BE2C (cell line): ENCODE data around the gene POU2F3.

Experiments used
- DNase-seq: peaks from one replicate; pipeline ENCODE4 v3.0.0-alpha.2; 2020
- H3K27me3 ChIP-seq: fragments of 250-450 bp; sonication (Bioruptor Pico); 2 replicates; pipeline ENCODE4 v1.5.1; 2020; ENCODE audit warnings: mild to moderate bottlenecking
- H3K36me3 ChIP-seq: fragments of 250-450 bp; sonication (Bioruptor Pico); 2 replicates; pipeline ENCODE4 v1.5.1; 2020; ENCODE audit warnings: mild to moderate bottlenecking
- H3K4me1 ChIP-seq: fragments of 250-450 bp; sonication (Bioruptor Pico); 2 replicates; pipeline ENCODE4 v1.5.1; 2020
- H3K4me3 ChIP-seq: 2 replicates; pipeline ENCODE4 v1.5.1; 2011; ENCODE audit warnings: low read depth, low read length
- H3K9me3 ChIP-seq: fragments of 250-450 bp; sonication (Bioruptor Pico); 2 replicates; pipeline ENCODE4 v1.5.1; 2020
- CTCF ChIP-seq: IDR thresholded peaks from 2 replicates; pipeline ENCODE4 v1.5.1; 2012; ENCODE audit warnings: mild to moderate bottlenecking, low read depth, low read length

Gene POU2F3

GRCh38 chr11:120332822-120333716, 93.1 kb downstream of the POU2F3 start:
- H3K27me3 ChIP-seq: no peaks in the 10 kb centered on the region
- 0 out of 2 replicates have a peak, but pooled peaks cover 3% of the 10 kb centered on the region for H3K4me1 ChIP-seq

GRCh38 chr11:120333801-120334200, 93.9 kb downstream of the POU2F3 start:
- H3K9me3 ChIP-seq: no peaks in the 10 kb centered on the region
- no peaks in the 10 kb centered on the region for H3K27me3 ChIP-seq
- no peak for TF ChIP-seq CTCF
- no peak for DNase-seq
- no peak overlapping the region for H3K4me3 ChIP-seq
- H3K36me3 ChIP-seq: peaks cover 12% of the 10 kb centered on the region; the same call in 1 of the 2 replicates
- 0 out of 2 replicates have a peak, but pooled peaks cover 3% of the 10 kb centered on the region for H3K4me1 ChIP-seq

More at GRCh38 chr11:120332822-120333716, 93.1 kb downstream of the POU2F3 start:
- Histone ChIP-seq H3K36me3 (peaks cover 12% of the 10 kb centered on the region; the same call in 1 of the 2 replicates), H3K9me3 (no peaks in the 10 kb centered on the region), H3K4me3 (no peak overlapping the region)
- no peak for DNase-seq
- no peak for TF ChIP-seq CTCF

DNA sequence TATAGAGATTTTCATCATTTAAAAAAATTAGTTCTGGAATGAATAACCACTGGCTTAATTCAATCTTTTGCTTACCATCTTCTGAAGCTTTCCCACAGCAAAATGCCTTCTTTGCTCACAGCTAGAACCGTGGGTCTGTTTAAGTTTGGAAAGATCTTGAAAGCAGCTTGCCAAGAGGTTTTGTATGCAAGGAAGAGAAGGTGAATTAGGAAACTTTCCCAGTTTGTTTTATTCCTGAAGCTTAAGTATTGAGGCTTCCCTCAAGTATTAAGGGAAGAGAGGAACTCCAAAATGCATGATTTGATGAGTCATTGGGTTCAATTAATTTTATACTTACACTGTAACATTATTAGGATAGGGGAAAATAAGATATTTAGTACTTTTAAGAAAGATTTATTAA, 94.4 kb downstream of the POU2F3 start:
- Histone ChIP-seq H3K4me3 (no peak overlapping the region), H3K4me1 (0 out of 2 replicates have a peak, but pooled peaks cover 3% of the 10 kb centered on the region), H3K36me3 (peaks cover 12% of the 10 kb centered on the region; the same call in 1 of the 2 replicates), H3K9me3 (no peaks in the 10 kb centered on the region), H3K27me3 (no peaks in the 10 kb centered on the region)
- TF ChIP-seq CTCF: no peak
- DNase-seq: no peak

- peak; percentile 70 for DNase-seq
Observed at GRCh38 chr11:120334894-120335462, 95.0 kb downstream of the POU2F3 start.

GRCh38 chr11:120335556-120335907, 95.6 kb downstream of the POU2F3 start:
- peaks cover 9% of the 10 kb centered on the region; the same call in 1 of the 2 replicates for H3K4me1 ChIP-seq
- DNase-seq: no peak
- H3K4me3 ChIP-seq: peak overlapping the region; percentile 75
- H3K36me3 ChIP-seq: peaks cover 3% of the 10 kb centered on the region; the same call in 1 of the 2 replicates
- H3K9me3 ChIP-seq: no peaks in the 10 kb centered on the region
- TF ChIP-seq CTCF: no peak
- H3K27me3 ChIP-seq: no peaks in the 10 kb centered on the region

More at GRCh38 chr11:120334894-120335462, 95.0 kb downstream of the POU2F3 start:
- TF ChIP-seq CTCF: peak; percentile 78
- peak overlapping the region; percentile 75 for H3K4me3 ChIP-seq
- peaks cover 7% of the 10 kb centered on the region; the same call in 1 of the 2 replicates for H3K4me1 ChIP-seq
- peaks cover 8% of the 10 kb centered on the region; the same call in 1 of the 2 replicates for H3K36me3 ChIP-seq
- no peaks in the 10 kb centered on the region for H3K27me3 ChIP-seq
- H3K9me3 ChIP-seq: no peaks in the 10 kb centered on the region
